Vagina (tissue), 2 donors: ENCODE results near the gene PCBP3.

Source experiments
- POLR2A ChIP-seq, 2 donors: fragments of 450-650 bp; IDR thresholded peaks; one replicate each; pipeline ENCODE4 v1.6.1; 2017; ENCODE audit warnings: antibody characterized with exemption in 2 of 2, mild to moderate bottlenecking in 2 of 2, moderate library complexity in 2 of 2
- POLR2AphosphoS5 ChIP-seq, 2 donors: sonication (generic); formaldehyde crosslinking; IDR thresholded peaks; one replicate each; pipeline ENCODE4 v1.9.0; 2017; ENCODE audit warnings: antibody characterized with exemption in 2 of 2, mild to moderate bottlenecking in 2 of 2, low read depth in 1 of 2; ENCODE audit not compliant: insufficient read depth in 1 of 2
- TF ChIP-seq, protein P1 (sequence below), 3 experiments: fragments of 450-650 bp in 2 of 3; fragments of 200-600 bp in 1 of 3; sonication (generic) in 1 of 3; IDR thresholded peaks; one replicate each; pipeline ENCODE4 v1.5.1; 2017 to 2019; ENCODE audit warnings: antibody characterized with exemption in 3 of 3, mild to moderate bottlenecking in 2 of 3, moderate library complexity in 2 of 3

DNA sequence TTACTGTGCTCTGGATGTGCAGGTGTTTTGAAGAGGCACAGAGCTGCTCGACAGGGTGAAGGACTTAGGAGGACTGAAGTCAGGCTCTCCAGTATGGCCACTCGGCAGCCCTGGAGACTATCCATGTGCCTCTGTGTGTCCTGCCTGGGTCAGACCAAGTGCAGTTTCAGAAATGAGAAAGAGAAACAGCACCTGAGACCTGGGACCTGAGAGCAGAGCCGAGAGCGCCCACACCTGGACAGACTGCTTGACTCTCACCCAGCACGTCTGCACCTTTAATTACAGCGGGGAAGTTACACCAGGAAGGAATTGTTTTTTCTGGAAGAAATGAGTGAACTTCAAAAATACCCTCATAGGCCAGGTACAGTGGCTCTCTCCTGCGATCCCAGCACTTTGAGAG is 278.4 kb downstream of the PCBP3 start:
- TF ChIP-seq, protein P1, sequence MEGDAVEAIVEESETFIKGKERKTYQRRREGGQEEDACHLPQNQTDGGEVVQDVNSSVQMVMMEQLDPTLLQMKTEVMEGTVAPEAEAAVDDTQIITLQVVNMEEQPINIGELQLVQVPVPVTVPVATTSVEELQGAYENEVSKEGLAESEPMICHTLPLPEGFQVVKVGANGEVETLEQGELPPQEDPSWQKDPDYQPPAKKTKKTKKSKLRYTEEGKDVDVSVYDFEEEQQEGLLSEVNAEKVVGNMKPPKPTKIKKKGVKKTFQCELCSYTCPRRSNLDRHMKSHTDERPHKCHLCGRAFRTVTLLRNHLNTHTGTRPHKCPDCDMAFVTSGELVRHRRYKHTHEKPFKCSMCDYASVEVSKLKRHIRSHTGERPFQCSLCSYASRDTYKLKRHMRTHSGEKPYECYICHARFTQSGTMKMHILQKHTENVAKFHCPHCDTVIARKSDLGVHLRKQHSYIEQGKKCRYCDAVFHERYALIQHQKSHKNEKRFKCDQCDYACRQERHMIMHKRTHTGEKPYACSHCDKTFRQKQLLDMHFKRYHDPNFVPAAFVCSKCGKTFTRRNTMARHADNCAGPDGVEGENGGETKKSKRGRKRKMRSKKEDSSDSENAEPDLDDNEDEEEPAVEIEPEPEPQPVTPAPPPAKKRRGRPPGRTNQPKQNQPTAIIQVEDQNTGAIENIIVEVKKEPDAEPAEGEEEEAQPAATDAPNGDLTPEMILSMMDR (IDR thresholded peaks at IDR 0.05): no peak
- TF ChIP-seq POLR2AphosphoS5 (IDR thresholded peaks at IDR 0.05; ENCODE audit: insufficient read depth in 1 of 2, low read depth in 1 of 2) (no peak), POLR2A (IDR thresholded peaks at IDR 0.05) (no peak)
